HG03196 (cell line): ENCODE data around the gene KCNH5.

Experiments used
- ATAC-seq: cut with Tn5 transposase; IDR thresholded peaks from one replicate; pipeline ENCODE4 v1.9.1; 2021; ENCODE audit not compliant: unreplicated experiment

Gene KCNH5

GRCh38 chr14:62745496-62745895, 299.8 kb downstream of the KCNH5 start:
- ATAC-seq = no peak

- no peak for ATAC-seq
These were observed 301.7 kb downstream of the KCNH5 start for GRCh38 chr14:62743560-62743959.

GRCh38 chr14:62743118-62743517, 302.1 kb downstream of the KCNH5 start:
- ATAC-seq = no peak

DNA sequence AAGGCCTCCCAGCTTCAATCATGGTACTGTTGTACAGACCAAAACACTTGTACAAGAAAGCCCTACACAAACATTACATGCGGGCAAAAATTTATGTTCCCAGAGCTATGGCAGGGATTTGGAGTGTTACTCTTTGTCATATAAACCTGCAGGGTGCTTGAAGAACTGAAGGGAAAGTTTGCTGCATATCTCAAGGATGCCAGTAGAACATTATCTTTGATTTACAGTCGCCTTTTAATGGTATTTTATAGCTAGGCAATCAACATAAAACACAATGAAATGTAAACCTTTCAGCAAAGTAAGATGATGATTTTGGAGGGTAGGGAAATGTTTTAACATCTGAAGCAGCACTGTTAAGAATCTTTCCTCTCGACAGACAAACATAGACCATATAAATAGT, 305.6 kb downstream of the KCNH5 start:
- no peak for ATAC-seq

- no peak for ATAC-seq
These were observed 308.9 kb downstream of the KCNH5 start for GRCh38 chr14:62736048-62737043.

DNA sequence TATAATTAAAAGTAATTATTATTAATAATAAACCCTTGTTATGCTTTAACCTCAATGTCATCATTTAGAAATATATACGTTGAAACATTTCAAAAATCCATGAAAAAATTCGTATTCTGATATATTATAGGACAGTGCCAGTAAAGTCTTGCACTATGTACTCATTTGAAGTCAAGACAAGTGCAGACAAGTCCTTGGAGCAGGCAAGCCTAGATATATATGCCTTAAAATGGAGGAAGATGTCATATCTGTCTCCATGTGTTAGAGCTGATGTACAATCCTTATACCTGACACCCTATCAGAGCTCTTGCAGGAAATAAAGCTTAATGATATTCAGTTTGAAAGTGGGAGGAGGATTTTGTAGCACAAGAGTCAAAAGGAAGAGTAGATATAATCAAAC, 310.4 kb downstream of the KCNH5 start:
- ATAC-seq = no peak

DNA sequence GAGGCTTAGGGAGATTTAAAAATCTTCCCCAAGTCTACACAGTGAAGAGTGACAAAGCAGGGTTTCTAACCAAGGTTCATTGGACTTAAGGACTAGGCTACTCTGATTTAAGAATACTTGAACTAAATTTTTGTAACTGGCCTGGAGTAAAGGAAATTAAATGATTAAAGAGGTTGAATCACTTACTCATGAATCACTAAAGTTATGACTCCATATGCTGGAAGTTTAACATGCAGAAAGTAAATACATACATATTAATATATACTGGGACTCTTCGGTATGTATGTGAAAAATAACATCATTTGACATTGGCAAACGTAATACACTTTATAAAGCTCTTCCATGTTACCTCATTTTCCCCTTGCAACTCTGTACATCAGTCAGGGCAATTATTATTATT, 322.9 kb downstream of the KCNH5 start:
- no peak for ATAC-seq

GRCh38 chr14:62718629-62719028, 326.6 kb downstream of the KCNH5 start:
- no peak for ATAC-seq

- ATAC-seq = no peak
These were observed 333.8 kb downstream of the KCNH5 start for GRCh38 chr14:62711351-62712023.

DNA sequence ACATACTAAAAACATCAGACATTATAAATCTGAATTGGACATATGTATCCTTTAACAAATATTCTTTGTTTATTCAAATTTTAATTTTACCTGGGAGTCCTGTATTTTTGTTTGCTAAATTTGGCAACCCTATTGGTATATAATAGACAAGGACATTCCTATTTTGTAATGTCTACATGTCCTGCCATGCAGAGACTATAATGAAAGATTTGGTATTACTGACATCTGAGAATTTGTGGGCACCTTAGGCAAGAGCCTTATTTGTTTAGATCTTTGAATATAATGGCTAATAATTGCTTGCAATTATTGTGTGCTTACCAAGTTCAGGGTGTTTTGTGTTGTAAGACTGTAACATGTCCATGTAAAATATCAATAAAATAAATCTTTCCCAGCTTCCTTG, 334.4 kb downstream of the KCNH5 start:
- no peak for ATAC-seq

- no peak for ATAC-seq
These were observed 335.5 kb downstream of the KCNH5 start for GRCh38 chr14:62709773-62710172.

GRCh38 chr14:62706217-62706616, 339.0 kb downstream of the KCNH5 start:
- no peak for ATAC-seq

DNA sequence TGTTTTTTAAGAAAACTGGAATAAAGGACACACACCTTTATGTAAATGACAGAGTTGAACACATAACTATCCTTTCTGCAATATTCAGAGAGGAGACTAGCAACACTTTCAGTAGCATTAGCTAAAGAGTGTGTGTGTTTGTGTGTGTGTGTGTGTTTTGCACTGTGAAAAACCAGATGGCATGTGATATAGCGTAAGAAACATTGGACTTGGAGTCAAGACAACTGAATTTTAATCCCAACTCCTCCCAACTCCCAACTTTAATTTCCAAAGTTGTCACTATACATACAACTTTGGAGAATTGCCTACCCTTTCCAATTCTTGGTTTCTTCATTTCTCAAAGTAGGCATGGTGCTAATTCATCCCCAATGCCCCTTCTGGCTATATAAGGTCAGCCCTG, 347.8 kb downstream of the KCNH5 start:
- ATAC-seq = no peak

GRCh38 chr14:62696929-62697328, 348.3 kb downstream of the KCNH5 start:
- no peak for ATAC-seq

DNA sequence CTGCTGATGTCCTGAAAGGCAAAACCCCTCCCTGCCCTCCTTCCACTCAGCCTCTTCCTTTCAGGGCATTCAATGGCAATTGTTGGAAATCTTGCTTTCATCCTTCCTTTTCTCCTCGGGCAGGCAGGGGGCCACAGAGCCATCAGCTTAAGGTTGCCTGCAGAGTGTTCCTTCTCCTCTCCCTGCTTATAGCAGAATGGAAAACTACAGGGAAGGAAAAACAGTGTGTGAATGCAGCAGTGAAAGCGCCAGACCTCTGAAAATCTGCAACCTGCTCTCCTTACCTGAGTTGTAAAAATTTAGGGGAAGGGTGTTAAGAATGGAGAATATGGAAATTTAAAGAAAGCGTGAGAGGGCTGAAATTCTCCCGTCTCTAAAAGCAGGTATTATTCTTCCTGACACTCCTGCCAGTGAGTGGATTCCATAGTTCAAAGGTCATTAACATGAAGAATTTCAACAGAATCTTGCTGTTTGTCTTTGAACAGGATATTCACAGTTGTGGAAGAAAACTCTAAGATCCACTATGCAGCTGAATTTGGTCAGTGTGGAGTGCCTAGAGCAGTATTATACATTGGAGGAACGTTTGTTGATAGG, 348.8 kb downstream of the KCNH5 start:
- no peak for ATAC-seq

DNA sequence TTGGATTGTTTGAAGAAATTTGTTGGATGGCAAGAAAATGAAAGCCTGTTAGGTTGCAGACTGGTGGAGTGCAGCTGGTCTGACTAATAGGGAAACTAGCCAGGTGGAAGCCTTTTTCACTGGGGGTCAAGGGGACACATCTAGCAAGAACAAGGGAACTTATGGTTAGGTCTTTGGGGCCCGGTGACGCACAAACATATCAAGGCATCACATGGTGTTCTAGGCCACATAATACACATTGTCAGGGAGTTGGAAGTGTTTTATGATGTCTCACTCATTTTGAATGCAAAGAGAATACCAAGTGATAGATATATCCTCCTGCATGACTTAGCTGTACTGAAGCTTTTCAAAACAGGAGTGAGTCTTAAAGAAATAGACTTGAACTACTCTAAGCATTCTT, 351.2 kb downstream of the KCNH5 start:
- ATAC-seq = no peak

DNA sequence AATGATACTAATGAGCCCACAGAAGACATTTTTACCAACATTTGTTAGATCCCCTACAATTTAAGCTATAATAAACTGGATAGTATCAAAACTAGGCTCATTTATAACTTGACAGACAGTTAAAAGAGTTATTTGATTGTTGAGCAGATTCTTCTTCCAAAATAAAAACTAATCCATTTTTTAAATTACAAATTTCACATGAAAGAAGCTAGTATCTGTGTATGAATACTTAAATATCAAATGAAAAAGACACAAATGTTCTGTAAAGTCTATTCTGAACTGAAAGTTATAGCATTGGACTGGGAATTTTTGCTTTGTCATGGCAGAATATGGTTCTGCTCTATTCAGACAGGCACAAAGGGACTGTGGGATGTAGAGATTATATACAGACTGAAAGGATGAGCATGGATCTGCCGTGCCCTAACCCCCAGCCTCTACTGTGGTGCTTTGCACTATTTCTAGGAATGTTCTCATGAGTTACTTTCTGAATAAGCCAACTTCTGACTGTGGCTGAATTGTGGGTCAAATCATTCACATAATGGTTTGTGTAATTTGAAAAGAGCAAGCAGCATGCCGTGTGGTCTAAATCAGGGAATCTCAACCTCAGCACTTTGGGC, 352.7 kb downstream of the KCNH5 start:
- no peak for ATAC-seq

DNA sequence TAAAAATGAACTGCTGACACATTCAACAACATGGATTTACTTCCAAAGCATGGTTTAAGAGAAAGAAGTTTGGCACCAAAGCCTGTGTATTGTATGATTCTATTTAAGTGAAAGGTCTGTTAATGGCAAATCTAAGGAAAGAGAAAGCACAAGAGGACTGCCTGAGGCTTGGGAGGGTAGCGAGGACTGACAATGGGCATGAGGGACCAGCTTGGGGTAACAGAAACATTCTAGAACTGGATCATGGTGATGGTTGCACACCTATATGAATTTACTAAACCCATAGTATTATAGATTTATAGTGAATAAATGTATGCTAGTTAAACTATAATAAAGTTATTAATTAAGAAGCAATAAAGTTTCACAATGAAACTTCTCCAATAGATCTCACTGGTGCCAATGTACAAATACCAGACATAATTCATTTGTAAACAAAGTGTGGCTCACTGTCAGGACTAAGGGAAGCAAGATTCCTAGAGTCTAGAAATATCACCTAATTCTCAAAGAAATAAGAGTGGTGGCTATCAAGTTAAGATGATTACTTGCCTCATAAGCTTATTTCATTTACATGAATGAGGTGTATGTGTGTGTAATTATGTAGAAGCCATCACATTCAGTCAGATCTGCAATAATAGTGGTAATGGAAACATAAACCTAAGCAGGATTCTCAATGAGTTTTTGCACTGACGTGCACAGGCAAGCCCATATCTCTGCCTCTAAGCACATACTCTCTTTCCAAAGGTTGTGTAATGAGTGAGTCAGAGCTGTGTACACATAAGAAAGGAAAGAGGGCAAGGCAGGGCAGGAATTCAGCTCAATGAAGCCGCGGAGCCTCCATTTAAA, 353.4 kb downstream of the KCNH5 start:
- ATAC-seq = no peak

DNA sequence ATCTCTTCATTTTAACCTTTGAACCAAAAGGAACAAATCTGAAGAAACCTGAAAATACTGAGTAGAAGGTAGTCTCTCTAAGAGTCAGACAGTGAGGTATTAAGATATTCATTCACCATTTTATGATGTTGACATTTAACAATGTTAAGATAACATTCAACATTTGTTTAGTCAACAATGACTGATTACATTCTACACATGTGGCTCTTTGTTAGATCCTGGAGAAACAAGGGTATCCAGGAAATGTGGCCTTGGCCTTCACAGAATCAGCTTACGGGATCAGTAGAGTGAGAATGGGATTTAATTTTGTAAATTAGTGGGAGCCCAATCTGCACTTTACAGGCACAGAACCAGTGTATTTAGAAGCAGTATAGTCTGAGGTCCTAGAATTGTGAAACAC, 355.5 kb downstream of the KCNH5 start:
- no peak for ATAC-seq

GRCh38 chr14:62687818-62688217, 357.4 kb downstream of the KCNH5 start:
- ATAC-seq = no peak

DNA sequence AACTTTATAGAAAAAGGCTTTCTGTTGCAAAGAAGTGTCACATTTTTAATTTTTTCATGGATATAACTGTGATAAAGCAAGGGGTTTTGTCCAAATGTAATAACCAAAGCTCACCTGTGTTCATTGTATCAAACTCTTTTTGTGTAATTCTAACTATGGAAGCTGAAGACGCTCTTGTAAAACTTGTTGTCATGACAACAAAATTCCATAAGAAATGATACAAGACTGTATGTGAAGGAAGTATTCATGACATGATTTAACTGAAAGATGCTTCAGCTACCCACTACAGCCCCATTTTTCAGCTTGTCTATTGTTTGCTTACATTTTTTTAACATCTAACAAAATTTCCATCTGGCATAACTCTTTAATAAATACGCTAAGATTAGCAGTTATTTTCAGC, 360.9 kb downstream of the KCNH5 start:
- no peak for ATAC-seq
